ENCODE results near the gene LAMC1.

- no peak for TF ChIP-seq REST (IDR thresholded peaks at IDR 0.05; ENCODE audit: insufficient read depth in 1 of 2, low read depth in 2 of 2, low read length in 1 of 2)
- no peak for TF ChIP-seq SIN3A (IDR thresholded peaks at IDR 0.05; ENCODE audit: borderline replicate concordance, insufficient read depth, low read depth, low read length)
- TF ChIP-seq CTCF (IDR thresholded peaks at IDR 0.05) = no peak
- TF ChIP-seq TCF7L2 (IDR thresholded peaks at IDR 0.05; ENCODE audit: low read depth, low read length) = no peak
These were observed 45.7 kb upstream of the LAMC1 start for GRCh38 chr1:182977480-182977879.

Measured in Panc1 (cell line).